Breast epithelium (tissue), 4 donors: ENCODE data around the gene VDAC1. TPM values are rescaled to one million over a fixed set of nuclear protein-coding genes. Genes with fewer than 3 reads are reported as not detected.

Source experiments
- DNase-seq, 2 donors: peaks; one replicate each; pipeline ENCODE4 v3.0.0-alpha.2; 2019; ENCODE audit warnings: low spot score in 2 of 2
- H3K27ac ChIP-seq, 2 donors: fragments of 200-600 bp; sonication (generic) in 1 of 2; one replicate each; pipeline ENCODE4 v1.5.1; 2016 to 2019; ENCODE audit warnings: mild to moderate bottlenecking in 1 of 2
- H3K27me3 ChIP-seq, 2 donors: fragments of 200-600 bp; sonication (generic) in 1 of 2; one replicate each; pipeline versions ENCODE4 v1.5.1 to v1.6.0; 2017 to 2019; ENCODE audit warnings: control low read depth in 1 of 2, mild to moderate bottlenecking in 1 of 2
- H3K36me3 ChIP-seq: fragments of 200-600 bp; one replicate; pipeline ENCODE4 v1.5.1; 2019
- H3K4me1 ChIP-seq, 2 donors: fragments of 200-600 bp; sonication (generic); one replicate each; pipeline ENCODE4 v1.5.1; 2016 to 2019; ENCODE audit warnings: control low read depth in 1 of 2
- H3K4me3 ChIP-seq, 3 donors: fragments of 200-600 bp; sonication (generic); 1 replicate in 2 of 3; 2 replicates in 1 of 3; pipeline ENCODE4 v1.5.1; 2016 to 2019; ENCODE audit warnings: mild to moderate bottlenecking in 3 of 3, moderate library complexity in 2 of 3
- H3K9me3 ChIP-seq, 2 donors: fragments of 200-600 bp; sonication (generic) in 1 of 2; one replicate each; pipeline ENCODE4 v1.5.1; 2016 to 2019; ENCODE audit warnings: control low read depth in 1 of 2
- CTCF ChIP-seq, 3 donors: fragments of 450-650 bp; IDR thresholded peaks; one replicate each; pipeline ENCODE4 v1.5.1; 2016 to 2017; ENCODE audit warnings: antibody characterized with exemption in 3 of 3, mild to moderate bottlenecking in 3 of 3, moderate library complexity in 3 of 3
- POLR2A ChIP-seq: fragments of 450-650 bp; IDR thresholded peaks from one replicate; pipeline ENCODE4 v1.6.1; 2016; ENCODE audit warnings: antibody characterized with exemption, mild to moderate bottlenecking, moderate library complexity
- POLR2AphosphoS5 ChIP-seq, 3 donors: sonication (generic); formaldehyde crosslinking; IDR thresholded peaks; one replicate each; pipeline ENCODE4 v1.6.1; 2017; ENCODE audit warnings: antibody characterized with exemption in 3 of 3
- intact Hi-C: fragments of 100-400 bp; cut with DNase I; formaldehyde crosslinking; loops from one replicate; pipeline ENCODE4 v1.15.1; 2023; ENCODE audit warnings: low total_unique reads
- total RNA-seq, 3 donors: library from RNA; depleted of rRNA; stranded (reverse); fragments of >200 nt; gene quantifications; one replicate each; pipeline ENCODE4 v1.1.0, GENCODE V29; 2016

Gene VDAC1
- total RNA-seq, 3 donors from 2014 or later, result 113 to 141 (median 118) TPM

- no peak overlapping the region for H3K27ac ChIP-seq
- DNase-seq, result no peak
- H3K9me3 ChIP-seq, result no peaks in the 10 kb centered on the region
- no peak overlapping the region for H3K4me3 ChIP-seq
- no peaks in the 10 kb centered on the region for H3K36me3 ChIP-seq
- peaks cover 0 to 8% of the 10 kb centered on the region in 2 donors for H3K4me1 ChIP-seq
- no peaks in the 10 kb centered on the region for H3K27me3 ChIP-seq
- intact Hi-C loops, result no loop called here
- TF ChIP-seq POLR2A (no peak), POLR2AphosphoS5 (IDR thresholded peaks at IDR 0.05) (no peak), CTCF (IDR thresholded peaks at IDR 0.05) (no peak)
Observed at GRCh38 chr5:133945568-133945967, 59.2 kb downstream of the VDAC1 start.

- intact Hi-C loops, result no loop called here
- peaks cover 0 to 8% of the 10 kb centered on the region in 2 donors for H3K4me1 ChIP-seq
Observed at GRCh38 chr5:133944263-133945185, 60.3 kb downstream of the VDAC1 start.

GRCh38 chr5:133943475-133943817, 61.3 kb downstream of the VDAC1 start:
- DNase-seq, result no peak
- intact Hi-C loops, result loop anchor here (2.0 kb wide), 1 partner anchor 27 kb away; no protein-coding TSS in a partner anchor
- no peaks in the 10 kb centered on the region for H3K9me3 ChIP-seq

More at GRCh38 chr5:133944263-133945185, 60.3 kb downstream of the VDAC1 start:
- DNase-seq, result no peak
- Histone ChIP-seq H3K9me3 (no peaks in the 10 kb centered on the region), H3K27me3 (no peaks in the 10 kb centered on the region), H3K27ac (no peak overlapping the region), H3K36me3 (no peaks in the 10 kb centered on the region), H3K4me3 (no peak overlapping the region)
- no peak for TF ChIP-seq POLR2AphosphoS5 (IDR thresholded peaks at IDR 0.05)
- peak in 2 of 3 donors; percentile 37 to 51 for TF ChIP-seq CTCF (IDR thresholded peaks at IDR 0.05)
- no peak for TF ChIP-seq POLR2A

GRCh38 chr5:133942614-133943474, 61.9 kb downstream of the VDAC1 start:
- Histone ChIP-seq H3K36me3 (no peaks in the 10 kb centered on the region), H3K27ac (no peak overlapping the region), H3K9me3 (no peaks in the 10 kb centered on the region), H3K4me3 (no peak overlapping the region), H3K27me3 (no peaks in the 10 kb centered on the region), H3K4me1 (peaks cover 0 to 8% of the 10 kb centered on the region in 2 donors)
- intact Hi-C loops, result loop anchor here (2.0 kb wide), 1 partner anchor 26 kb away; no protein-coding TSS in a partner anchor
- peak in 1 of 2 donors; percentile 48 for DNase-seq
- TF ChIP-seq CTCF (IDR thresholded peaks at IDR 0.05), result no peak
- no peak for TF ChIP-seq POLR2AphosphoS5 (IDR thresholded peaks at IDR 0.05)
- TF ChIP-seq POLR2A, result no peak

More at GRCh38 chr5:133943475-133943817, 61.3 kb downstream of the VDAC1 start:
- Histone ChIP-seq H3K27me3 (no peaks in the 10 kb centered on the region), H3K36me3 (no peaks in the 10 kb centered on the region), H3K4me1 (peaks cover 0 to 8% of the 10 kb centered on the region in 2 donors), H3K4me3 (no peak overlapping the region), H3K27ac (no peak overlapping the region)
- no peak for TF ChIP-seq CTCF (IDR thresholded peaks at IDR 0.05)
- no peak for TF ChIP-seq POLR2AphosphoS5 (IDR thresholded peaks at IDR 0.05)
- TF ChIP-seq POLR2A, result no peak
